NCI-H2227 treated with DMSO at 0.1 percent for 48 hours (cell line): Measurements from ENCODE around the gene EPB41L4B.

Experiments
- DNase-seq: peaks from one replicate; lab custom pipeline; 2025; lab: John Stamatoyannopoulos, UW

EPB41L4B gene

DNA sequence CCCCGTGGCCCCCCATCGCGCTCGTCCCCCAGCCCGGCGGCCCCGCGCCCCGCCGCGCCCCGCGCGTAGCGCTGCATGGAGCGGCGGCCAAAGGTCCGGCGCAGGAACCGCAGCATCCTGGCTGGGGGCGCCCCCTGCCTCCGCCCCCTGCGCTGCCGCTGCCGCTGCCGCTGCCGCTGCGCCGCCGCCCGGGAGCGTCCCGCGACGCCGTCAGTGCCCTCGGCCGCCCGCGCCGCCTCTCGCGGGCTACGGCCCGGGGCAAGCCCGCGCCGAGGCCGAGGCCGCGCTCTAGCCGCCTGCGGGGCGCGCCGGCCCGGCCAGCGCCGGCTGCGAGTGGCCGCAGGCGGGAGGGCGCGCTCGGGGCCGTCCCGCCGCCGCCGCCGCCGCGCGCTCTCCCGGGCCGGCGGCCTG lies 523 bp downstream of the EPB41L4B start:
- no peak for DNase-seq

DNA sequence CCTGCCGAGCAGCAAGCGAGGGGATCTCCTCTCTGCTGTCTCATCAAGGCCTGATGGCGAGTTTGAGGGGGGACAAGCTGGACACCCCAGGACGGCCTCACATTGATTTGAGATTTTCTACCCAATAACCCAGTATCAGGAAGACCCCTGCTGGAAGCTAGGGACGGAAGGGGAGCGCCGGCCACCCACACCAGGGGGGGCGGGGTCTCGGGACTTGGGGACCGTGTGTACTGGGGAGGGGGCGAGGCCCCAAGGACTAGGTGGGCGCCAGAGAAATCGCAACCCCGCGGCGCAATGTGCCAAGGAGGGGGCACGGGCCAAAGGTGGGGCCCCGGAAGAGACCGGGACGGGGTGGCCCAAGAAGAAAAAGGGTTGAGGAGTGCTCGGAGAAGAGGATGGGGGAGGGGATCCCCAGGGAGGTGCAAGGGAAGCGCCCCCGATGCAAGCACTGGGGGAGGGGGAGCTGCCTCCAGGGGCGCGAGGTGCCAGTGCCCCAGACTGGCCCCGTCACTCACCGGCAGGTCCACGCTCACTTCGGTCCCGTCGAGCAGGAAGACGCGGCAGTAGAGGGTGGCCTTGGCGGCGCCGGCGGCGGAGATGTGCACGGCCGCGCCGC lies 1.1 kb downstream of the EPB41L4B start:
- no peak for DNase-seq

DNA sequence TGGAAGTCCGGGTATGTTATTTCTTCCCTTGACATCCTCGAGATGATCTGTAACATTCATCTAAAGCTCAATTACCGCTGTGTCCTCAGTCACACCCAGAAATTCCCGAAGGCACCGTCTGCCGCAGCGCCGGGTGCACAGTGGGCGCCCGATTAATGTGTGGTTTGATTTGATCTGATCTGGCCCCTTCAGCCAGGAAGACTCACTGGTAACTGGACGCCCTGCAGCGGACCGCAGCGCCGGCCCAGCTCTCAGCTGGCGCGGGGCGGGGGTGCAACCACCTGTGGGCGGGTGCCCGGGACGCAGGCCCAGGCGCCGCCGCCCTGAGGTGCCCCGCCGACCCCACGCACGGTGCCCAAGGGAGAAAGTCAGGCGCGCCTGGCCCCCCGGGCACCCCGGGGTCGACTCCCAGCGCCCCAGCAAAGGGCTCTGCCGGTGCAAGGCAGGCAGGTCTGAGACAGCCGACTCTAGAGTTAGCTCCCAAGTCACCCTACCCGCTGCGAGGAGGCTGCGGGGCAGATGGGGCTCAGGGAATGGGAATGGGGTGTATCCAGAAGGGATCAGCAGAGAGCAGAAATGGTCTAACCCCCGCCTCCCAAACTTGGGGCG lies 1.7 kb downstream of the EPB41L4B start:
- no peak for DNase-seq

DNA sequence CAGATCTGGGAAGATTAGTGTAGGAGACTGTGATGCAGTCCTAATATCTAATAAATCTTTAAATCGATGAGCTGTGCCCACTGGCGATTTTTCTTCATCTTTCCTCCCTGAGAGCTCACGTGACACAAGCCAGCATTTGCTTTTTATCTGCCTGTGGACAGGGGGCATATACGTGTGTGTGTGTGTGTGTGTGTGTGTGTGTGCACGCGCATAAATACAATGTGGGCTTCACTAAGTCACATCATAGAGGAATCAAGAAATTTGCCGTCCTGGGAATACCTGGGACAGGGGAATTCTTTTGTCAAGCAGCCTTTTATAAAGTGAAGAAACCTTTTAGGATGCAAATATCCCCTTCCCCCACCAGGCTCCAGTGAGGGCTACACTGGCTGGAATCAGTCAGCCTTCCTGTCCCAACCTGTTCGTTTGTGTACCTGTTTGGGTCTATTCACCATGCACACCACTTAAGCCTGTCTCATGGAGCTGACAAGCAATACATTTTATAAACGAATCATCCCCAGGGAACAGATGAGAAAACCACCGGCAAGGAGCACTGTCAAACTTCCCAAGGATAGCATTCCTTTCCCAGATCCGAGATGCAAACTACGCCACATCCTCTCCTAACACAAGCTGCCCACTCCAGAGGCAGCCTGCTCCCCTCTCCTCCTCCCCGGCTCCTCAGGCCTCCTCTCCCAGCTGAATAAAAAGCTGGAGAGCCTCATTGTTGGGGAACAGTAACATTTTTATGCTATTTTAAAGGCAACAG lies 2.7 kb downstream of the EPB41L4B start:
- no peak for DNase-seq

DNA sequence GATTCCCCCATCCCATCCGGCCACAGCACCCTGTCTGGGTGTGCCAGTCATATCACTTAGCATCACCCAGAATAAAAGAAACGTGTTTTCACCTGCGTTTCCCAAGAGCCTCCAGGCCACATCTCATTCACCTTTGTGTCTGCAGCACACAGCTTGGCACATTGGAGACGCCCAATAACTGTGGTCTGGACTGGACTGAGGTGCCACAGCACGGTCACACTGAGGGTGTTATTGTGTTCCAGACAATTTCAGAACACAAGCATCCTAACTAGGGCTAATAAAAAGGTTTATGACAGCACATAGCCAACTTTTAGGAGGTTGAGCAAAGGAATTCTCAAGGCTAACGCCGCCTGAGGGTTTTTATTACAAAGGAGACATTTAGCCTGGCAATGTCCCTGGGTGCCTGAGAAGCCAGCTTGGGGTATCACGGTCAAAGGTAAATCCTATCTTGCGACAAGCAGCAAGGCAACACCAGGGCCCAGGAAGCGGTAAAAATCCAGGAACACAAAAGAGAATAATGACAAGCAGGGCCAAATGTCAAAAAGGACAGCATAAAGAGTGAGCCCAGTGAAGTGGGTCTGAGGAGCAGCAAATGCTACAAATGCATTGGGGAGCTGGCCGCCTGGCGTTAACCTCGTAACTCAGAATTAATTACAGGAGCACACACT lies 3.4 kb downstream of the EPB41L4B start:
- no peak for DNase-seq

DNA sequence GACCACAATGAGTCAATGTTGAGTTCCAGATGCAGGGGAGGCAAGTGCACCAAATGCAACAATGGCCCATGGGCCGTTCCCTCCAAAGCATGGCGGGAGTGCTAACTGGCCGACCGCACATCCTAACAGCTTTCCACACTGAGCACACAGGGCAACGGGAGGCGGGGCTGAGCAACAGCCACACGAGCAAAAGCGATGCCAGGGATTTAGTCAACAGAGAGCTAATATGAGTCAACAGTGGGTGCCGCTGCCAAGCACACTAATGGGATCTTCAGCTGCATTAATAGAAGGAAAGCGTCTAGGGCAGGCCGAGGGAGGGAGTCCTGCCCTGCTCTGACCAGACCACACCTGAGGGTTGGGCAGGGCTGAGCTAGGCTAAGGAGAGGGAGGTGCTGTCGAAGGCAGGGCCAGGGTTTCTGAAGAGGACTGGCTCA lies 4.6 kb downstream of the EPB41L4B start:
- DNase-seq = peak; percentile 47

DNA sequence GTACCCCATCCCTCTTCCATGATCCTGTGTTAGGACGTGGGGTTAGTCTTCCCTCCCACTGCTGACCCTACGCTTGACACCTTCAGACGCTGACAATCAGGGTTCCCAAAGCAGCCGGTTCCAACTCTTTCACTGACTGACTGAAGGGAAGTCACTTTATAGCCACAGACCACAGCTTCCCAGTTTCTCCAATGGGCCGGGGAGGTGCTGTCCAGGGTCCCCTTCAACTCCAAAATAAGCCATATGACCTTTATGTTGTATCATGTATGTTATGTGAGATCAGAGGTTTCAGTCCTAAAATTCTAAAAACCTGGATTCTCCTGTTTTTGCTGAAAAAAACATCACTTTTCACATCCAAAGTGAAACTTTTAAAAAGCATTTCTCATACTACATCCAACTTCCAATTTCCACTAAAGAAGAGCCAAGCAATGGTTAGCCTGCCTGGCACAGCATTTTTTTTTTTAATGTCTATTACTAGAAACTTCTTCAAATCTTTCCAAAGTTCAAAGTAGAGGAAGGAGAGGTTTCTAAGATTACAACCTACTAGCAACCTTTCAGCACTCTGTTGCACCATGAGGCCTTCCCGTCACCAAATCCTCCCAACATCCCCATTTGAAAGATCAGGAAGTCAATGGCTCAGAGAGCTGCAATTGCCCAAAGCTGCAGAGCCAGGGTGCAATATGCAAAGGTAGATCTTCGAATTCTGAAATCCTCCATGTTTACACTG lies 5.2 kb downstream of the EPB41L4B start:
- no peak for DNase-seq

DNA sequence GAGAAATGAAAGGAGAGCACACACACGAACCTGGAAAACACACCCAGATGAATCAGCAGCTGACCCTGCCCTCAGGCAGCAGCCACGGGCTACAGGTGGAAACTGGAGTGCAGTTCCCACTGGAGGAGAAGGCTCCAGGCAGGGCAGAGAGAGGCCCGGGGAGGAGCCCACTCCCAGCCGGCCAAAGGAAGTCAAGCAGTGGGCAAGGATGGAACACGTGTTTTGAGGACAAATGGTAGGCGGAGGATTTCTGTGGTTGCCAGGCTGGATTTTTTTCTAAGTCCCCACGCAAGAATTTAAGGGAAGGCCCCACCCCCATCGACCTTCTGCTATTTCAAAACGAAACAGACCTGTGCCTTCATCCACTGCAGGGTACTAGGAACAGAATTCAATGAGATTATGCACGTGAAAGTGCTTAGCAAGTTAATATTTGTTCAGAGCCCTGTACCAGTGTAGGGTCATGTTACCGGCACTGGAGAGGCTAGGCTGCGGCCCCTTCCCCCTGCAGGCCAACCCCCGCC lies 6.8 kb downstream of the EPB41L4B start:
- DNase-seq = no peak

DNA sequence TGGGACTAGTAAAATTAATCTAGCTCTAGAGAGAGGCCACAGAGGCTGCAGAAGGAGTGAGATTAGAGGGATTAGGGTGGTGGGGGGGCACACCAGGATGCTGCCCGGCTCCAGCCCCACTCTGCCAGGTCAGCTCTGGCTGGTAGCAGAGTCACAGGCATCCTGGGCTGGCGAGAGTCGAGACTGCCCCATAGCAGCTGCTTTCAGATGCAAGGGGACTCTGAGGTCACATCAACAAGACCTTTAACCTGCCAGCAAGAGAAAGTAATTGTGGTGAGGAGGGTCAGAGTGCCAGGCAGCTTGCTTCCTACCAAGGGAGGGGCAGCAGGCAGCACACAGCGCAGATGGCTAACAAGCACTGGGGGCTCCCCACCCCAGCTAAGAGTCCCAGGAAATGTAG lies 7.5 kb downstream of the EPB41L4B start:
- no peak for DNase-seq

DNA sequence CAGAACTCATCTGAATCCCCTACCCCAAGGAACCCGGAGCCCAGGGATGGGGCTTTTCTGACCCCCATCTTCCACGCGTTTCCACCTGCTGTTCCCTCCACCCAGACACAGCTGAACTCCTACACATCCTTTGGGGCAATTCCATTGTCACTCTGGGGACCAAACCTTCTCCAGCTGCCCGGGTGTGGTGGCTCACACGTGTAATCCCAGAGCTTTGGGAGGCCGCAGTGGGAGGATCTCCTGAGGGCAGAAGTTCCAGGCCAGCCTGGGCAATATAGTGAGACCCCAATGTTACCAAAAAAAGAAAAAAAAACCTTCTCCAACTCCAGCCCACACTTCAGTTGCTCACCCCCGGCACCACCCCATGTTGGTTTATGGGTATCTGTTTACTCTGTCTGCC lies 8.1 kb downstream of the EPB41L4B start:
- no peak for DNase-seq

DNA sequence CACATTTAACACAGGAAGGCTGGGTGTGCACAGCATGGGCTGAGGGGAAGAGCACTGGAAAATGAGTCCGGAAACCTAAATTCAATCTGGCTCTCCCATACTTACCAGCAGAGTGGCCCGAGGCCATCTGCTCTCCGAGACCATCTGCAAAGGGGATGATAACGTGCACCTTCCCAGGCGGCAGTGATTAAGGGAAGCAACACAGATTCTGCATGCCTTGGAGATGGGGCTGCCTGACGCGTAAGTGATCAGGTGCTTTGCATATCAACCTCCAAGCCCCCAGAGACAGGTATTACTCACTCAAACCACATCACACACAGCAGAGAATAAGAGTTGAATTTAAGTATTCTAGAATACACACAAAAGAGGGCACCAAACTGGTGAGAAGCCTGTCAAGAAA lies 9.1 kb downstream of the EPB41L4B start:
- DNase-seq = no peak

DNA sequence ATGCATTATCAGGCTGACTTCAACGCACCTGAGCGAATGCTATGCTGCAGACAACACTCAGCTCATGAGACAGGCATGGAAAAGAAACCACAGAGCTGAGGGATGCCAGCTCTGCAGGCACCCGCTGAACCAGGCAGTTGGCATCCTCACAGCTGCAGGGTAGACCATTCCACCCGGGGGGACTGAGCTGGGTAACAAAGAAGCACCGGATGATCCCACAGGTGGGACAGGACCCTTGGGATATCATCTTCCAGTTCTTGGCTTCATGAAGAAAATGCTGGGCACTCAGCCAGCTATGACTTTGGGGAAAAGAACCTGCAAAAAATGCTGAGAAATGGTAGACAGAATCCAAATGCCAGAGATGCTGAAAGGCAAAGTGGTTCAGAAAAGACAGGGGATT lies 9.6 kb downstream of the EPB41L4B start:
- no peak for DNase-seq

DNA sequence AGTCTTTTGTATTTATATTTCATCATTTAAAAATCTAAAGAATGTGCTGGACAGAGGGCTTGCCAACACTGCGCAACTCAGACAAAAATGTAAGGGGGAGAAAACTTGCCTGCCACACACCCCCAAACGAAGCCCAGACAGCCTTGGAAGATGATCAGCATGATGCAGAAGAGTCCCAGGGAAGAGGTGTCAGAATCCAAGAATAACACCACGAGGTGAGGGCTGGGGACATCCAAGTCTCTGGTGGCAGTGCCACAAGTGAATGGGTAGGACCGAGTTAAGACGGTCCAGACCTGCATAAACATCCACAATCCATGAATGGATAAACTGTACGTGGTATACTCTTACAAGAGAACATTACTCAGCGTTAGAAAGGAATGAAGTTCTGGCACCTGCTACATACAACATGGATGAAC lies 10.4 kb downstream of the EPB41L4B start:
- no peak for DNase-seq

DNA sequence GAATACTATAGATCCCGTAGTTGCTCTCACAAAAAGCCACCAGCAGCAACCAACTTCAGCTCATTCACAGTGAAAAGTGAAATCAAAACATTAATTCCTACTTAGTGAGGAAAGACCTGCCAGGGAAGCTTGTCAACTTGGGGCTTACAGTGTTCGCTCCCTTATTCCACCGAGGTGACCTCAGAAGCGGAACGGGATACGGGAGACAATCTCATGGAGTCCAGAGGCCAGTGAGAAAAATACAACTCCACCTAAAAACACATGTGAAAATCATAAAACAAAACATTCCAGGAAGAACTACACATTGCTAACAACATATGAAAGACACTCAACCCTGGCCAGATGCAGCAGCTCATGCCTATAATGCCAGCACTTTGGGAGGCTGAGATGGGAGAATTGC lies 11.6 kb downstream of the EPB41L4B start:
- no peak for DNase-seq

DNA sequence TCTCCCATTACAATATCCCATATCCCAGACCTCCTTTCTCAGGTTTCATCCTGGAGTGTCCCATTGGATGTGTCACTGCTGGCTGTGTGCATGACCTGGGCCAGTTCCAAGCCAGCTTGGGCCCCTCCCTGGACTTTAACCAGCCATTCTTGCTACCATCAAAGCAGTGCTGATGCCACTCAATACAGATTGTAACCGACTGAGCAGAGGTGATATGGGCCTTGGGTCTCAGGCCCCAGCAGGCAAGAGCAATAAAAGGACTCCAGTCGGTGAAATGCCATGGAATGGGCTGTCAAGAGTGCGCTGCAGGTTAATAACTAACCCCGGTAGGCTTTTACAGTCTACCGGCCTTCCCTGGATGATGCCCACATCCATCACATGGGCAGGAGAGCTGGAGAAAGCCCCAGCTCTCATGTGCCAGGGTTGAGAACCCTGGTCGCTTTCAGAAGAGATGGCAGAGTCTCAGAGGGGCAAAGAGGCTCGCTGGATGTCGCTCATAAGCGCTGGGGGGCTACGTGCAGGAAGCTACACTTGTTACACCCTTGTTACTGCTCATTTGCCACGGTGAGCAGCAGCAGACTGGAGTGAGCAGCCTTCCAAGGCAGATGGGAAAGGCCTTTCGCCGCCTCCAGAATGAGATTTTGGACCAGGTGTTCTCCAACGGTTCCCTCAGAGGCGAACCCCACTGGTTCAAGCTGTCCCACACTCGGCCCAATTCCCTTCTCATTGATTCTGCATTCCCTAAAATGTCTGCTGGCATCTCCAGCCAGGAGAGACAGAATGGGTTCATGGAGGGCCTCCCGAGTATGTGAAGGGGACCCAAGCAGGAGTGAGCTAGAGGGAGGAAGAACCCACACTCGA lies 13.2 kb downstream of the EPB41L4B start:
- DNase-seq = no peak

DNA sequence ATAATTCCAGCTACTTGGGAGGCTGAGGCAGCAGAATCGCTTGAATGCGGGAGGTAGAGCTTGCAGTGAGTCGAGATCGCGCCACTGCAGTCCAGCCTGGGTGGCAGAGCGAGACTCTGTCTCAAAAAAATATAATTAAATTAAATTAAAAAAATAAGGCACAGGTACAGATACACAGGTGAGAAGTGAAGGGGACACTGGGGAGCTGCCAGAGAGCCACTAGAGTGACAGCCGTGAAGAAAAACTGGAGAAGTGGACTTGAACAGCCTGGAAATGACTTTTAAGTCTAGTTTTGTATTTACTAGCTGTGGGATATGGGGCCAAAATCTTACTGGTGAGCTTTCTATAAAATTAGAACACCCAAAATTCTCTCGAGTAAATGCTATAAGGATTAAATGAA lies 15.1 kb downstream of the EPB41L4B start:
- no peak for DNase-seq

DNA sequence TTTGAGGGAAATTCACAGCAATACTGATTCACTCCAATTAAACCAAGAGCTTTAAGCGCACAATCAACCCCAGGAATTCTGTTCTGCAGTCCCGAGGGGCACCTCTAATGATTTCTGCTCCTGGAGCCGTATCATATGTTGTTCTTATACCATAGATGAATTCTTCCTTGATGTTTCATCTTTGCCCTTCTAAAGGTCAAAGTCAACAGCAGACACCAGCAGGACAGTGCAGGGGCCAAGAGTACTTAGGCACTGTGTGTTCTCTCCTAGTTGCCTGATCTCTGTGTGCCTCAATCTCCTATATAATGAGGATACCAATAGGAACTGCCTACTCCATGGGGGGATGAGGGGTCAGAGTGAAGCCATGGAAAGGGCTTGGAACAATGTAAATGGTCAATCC lies 16.5 kb downstream of the EPB41L4B start:
- no peak for DNase-seq

DNA sequence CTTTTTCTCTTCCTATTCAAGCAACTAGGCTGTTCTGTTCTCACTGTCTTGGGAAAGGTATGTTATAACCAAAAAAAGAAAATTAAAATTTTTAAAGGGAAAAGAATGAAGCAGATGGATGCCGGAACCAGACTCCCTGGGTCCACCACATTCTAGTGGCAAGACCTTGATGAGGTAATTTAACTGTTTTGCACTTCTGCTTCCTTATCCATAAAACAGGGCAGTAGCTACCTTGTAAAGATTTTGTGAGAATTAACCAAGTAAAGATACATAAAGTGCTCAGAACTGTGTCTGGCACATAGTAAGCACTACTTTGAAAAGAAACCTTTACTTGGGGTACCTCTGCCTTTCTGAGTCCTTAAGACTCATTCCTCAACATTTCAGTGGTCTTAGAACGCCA lies 17.0 kb downstream of the EPB41L4B start:
- no peak for DNase-seq

DNA sequence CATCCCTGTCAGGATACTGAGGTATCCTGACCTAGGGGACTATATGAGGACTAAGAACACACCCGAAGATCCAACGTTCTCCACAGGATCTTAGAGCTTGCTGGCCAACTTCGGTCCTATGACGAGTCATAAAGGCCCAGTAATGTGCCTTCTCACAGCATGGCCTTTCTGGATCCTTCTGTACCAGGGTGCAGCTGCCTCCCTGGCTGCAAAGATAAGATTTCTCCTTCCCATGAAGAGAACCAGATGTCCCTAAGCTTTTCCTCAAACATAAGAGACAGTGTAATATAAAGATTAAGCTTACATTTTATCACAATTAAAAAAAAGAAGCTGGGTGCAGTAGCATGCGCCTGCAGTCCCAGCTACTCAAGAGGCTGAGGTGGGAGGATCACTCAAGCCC lies 18.3 kb downstream of the EPB41L4B start:
- DNase-seq = no peak

DNA sequence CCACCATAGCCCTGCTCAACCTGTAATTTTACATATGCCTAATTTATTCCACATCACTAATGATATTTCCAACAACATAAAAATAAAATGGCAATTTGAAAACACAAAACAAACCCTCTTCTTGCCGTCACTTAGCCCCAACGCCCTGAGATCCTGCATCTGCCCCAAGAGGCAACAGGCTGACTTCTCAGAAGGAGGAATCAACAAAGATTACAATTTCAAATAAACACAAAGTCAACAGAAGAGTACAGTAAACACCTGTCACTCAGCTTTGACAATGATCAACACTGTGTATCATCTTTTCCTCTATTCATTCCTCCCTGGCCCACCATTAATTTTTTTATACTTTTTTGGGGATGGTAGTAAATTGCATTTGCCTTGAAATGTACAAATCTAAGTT lies 19.8 kb downstream of the EPB41L4B start:
- DNase-seq = no peak

DNA sequence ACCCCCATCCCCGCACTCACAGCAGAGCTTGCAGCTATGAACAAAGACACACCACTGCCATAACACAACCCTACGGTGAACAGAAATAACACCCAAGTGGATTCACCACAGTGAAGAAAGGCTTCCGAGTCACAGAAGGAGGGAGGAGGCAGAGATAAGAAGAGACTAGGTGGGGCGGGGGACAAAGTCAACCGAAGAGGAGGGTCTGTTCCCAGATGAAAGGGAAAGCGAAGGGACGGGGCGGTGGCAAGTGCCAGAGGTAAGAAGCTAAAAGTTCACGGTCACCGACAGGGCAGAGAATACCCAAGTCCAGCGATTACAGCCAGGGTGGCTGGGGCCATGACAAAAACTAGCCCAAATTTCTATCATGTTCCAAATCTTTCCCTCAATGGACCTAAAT lies 21.0 kb downstream of the EPB41L4B start:
- DNase-seq = no peak
